ENCODE data around the gene DNMBP. TPM values are rescaled to one million over a fixed set of nuclear protein-coding genes. Genes with fewer than 3 reads are reported as not detected.

DNMBP gene
- total and polyA plus RNA-seq, 2 of the 8 experiments (the other 6 are each of a cell fraction or from before 2014, with no cell fraction given), result 19.1 to 26.4 TPM

- no peak for TF ChIP-seq RAD21 (IDR thresholded peaks at IDR 0.05 in 1 of 2, conservative IDR thresholded peaks at IDR 0.05 in 1 of 2; ENCODE audit: low read depth in 2 of 2, low read length in 2 of 2)
- no peak for TF ChIP-seq SAP30 (IDR thresholded peaks at IDR 0.05; ENCODE audit: insufficient read depth, insufficient replicate concordance, low read length)
- no peak for TF ChIP-seq SIRT6 (IDR thresholded peaks at IDR 0.05; ENCODE audit: low read length)
- no peak for TF ChIP-seq ZNF274 (IDR thresholded peaks at IDR 0.05; ENCODE audit: borderline replicate concordance, extremely low read depth, low read length)
- TF ChIP-seq FOSL1 (IDR thresholded peaks at IDR 0.05; ENCODE audit: insufficient read depth, low read depth, low read length), result no peak
- TF ChIP-seq ASH2L (IDR thresholded peaks at IDR 0.05; ENCODE audit: low read length), result no peak
- no peak for TF ChIP-seq CREB1 (IDR thresholded peaks at IDR 0.05)
- no peak for TF ChIP-seq NRF1 (IDR thresholded peaks at IDR 0.05; ENCODE audit: low read depth, low read length)
- ChIA-PET POLR2A (ENCODE audit: partially characterized antibody) (no interaction called here), CTCF (ENCODE audit: partially characterized antibody) (interaction anchor here (0.7 to 1.1 kb wide), 4 partner anchors 10 to 71 kb away, joined by 3 to 4 read pairs (median 3); no protein-coding TSS in a partner anchor)
- Histone ChIP-seq H3K27ac (ENCODE audit: low read depth, low read length) (no peak overlapping the region), H3K56ac (replicated peaks; ENCODE audit: insufficient read length, low read depth, low read length) (no peak overlapping the region), H3K4me2 (ENCODE audit: insufficient read depth in 1 of 2, low read depth in 2 of 2, low read length in 2 of 2) (no peak overlapping the region), H2AK5ac (ENCODE audit: low read depth, low read length) (no peak overlapping the region), H2BK5ac (ENCODE audit: low read depth, low read length) (no peak overlapping the region), H2BK15ac (ENCODE audit: low read length) (no peak overlapping the region), H3K9me3 (ENCODE audit: insufficient read depth in 2 of 2, low read depth in 1 of 2, low read length in 1 of 2) (no peaks in the 10 kb centered on the region), H2AFZ (ENCODE audit: low read length) (no peak overlapping the region), H2BK20ac (ENCODE audit: low read length) (no peak overlapping the region), H4K91ac (replicated peaks; ENCODE audit: insufficient read length, low read length) (no peak overlapping the region), H3K36me3 (ENCODE audit: control insufficient read depth in 2 of 4, insufficient read depth in 4 of 4, low read length in 3 of 4) (no peaks in the 10 kb centered on the region), H3K79me1 (ENCODE audit: low read depth, low read length) (peaks cover 2% of the 10 kb centered on the region; the same call in 1 of the 2 replicates), H4K5ac (ENCODE audit: insufficient read length, low read depth, low read length) (no peak overlapping the region), H3K18ac (ENCODE audit: extremely low read depth, low read length) (no peak overlapping the region), H3K27me3 (replicated peaks in 1 of 4; ENCODE audit: control insufficient read depth in 3 of 4, extremely low read depth in 1 of 4, insufficient read depth in 3 of 4, low read length in 3 of 4) (no peaks in the 10 kb centered on the region), H2BK12ac (ENCODE audit: low read depth, low read length) (no peak overlapping the region), H3K4ac (replicated peaks; ENCODE audit: insufficient read length, low read depth, low read length) (no peak overlapping the region), H3K9ac (replicated peaks in 1 of 4; ENCODE audit: extremely low read depth in 1 of 4, low read depth in 3 of 4, low read length in 3 of 4) (no peak overlapping the region), H3K23ac (ENCODE audit: insufficient read length) (no peak overlapping the region), H2BK120ac (replicated peaks; ENCODE audit: low read depth, low read length) (no peak overlapping the region), H3K4me1 (replicated peaks in 1 of 4; ENCODE audit: control insufficient read depth in 3 of 4, insufficient read depth in 4 of 4, low read length in 3 of 4) (peaks cover 0 to 10% (median 1%) of the 10 kb centered on the region in 4 experiments; a peak in 2 of 7 replicates), H3K79me2 (ENCODE audit: control insufficient read depth in 1 of 2, insufficient read depth in 2 of 2, low read length in 2 of 2) (no peaks in the 10 kb centered on the region), H3K23me2 (ENCODE audit: low read depth, low read length) (no peaks in the 10 kb centered on the region), H3K4me3 (ENCODE audit: extremely low read depth in 1 of 4, insufficient read depth in 2 of 4, low read depth in 3 of 4, low read length in 4 of 4) (no peak overlapping the region), H4K8ac (ENCODE audit: extremely low read depth, insufficient read depth, low read length) (no peak overlapping the region), H3K14ac (ENCODE audit: insufficient read length) (no peak overlapping the region), H4K20me1 (replicated peaks in 1 of 2; ENCODE audit: control insufficient read depth in 1 of 2, insufficient read depth in 2 of 2, low read length in 2 of 2) (no peaks in the 10 kb centered on the region)
- no peak for FAIRE-seq
- DNase-seq (ENCODE audit: low read depth in 1 of 2, low spot score in 2 of 2), result no peak
- WGBS, 2 experiments (ENCODE audit: extremely low coverage in 1 of 2, insufficient coverage in 1 of 2, insufficient read length in 1 of 2, insufficient replicate concordance in 2 of 2, low coverage in 1 of 2, low lambda C conversion rate in 2 of 2, missing lambda C conversion rate in 1 of 2), result 84% methylated on average over 5 of the region's 5 CpGs; no CpG with 5 or more reads in 1 of the 2 experiments
Measured at GRCh38 chr10:99976886-99977665, 32.7 kb downstream of the DNMBP start.

Measured in H1 (cell line).